Measurements from ENCODE around the gene POU3F3. TPM values are rescaled to one million over a fixed set of nuclear protein-coding genes. Genes with fewer than 3 reads are reported as not detected.
A peak's percentile ranks its signal among the peaks of the same experiment; 100 is the strongest.

POU3F3 gene
- total RNA-seq, 4 donors from 2014 or later = 0.20 to 25.6 (median 13.5) TPM; not detected in 1

DNA sequence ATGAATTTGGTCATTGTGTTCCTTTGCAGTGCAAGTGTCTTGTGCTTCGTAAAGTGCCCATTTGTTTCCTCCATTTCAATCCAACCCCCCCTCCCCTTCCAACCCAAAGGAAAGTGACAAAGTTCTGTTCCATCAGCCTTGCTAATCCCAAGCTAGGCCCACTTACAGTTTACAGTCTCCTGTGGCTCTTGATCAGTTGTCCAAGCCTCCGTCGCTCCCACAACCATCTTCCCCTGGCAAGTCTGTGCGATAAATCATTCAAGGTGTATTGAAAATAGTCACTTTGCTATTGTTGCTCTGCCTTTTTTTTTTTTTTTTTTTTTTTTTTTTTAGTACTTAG, 6.5 kb downstream of the POU3F3 start:
- Histone ChIP-seq H3K4me1 (peaks cover 0 to 50% (median 21%) of the 10 kb centered on the region in 3 donors), H3K27ac (no peak overlapping the region), H3K9me3 (no peaks in the 10 kb centered on the region), H3K4me3 (no peak overlapping the region), H3K27me3 (peaks cover 100% of the 10 kb centered on the region), H3K36me3 (no peaks in the 10 kb centered on the region)
- 30 to 38% methylated on average over 4 of the region's 4 CpGs for WGBS, 2 donors (ENCODE audit: low coverage in 1 of 2)
- TF ChIP-seq EP300 (IDR thresholded peaks at IDR 0.05) (no peak), POLR2A (IDR thresholded peaks at IDR 0.05) (no peak), POLR2AphosphoS5 (IDR thresholded peaks at IDR 0.05) (no peak)
- TF ChIP-seq, protein P1, sequence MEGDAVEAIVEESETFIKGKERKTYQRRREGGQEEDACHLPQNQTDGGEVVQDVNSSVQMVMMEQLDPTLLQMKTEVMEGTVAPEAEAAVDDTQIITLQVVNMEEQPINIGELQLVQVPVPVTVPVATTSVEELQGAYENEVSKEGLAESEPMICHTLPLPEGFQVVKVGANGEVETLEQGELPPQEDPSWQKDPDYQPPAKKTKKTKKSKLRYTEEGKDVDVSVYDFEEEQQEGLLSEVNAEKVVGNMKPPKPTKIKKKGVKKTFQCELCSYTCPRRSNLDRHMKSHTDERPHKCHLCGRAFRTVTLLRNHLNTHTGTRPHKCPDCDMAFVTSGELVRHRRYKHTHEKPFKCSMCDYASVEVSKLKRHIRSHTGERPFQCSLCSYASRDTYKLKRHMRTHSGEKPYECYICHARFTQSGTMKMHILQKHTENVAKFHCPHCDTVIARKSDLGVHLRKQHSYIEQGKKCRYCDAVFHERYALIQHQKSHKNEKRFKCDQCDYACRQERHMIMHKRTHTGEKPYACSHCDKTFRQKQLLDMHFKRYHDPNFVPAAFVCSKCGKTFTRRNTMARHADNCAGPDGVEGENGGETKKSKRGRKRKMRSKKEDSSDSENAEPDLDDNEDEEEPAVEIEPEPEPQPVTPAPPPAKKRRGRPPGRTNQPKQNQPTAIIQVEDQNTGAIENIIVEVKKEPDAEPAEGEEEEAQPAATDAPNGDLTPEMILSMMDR (IDR thresholded peaks at IDR 0.05) = no peak
- ATAC-seq = no peak

DNA sequence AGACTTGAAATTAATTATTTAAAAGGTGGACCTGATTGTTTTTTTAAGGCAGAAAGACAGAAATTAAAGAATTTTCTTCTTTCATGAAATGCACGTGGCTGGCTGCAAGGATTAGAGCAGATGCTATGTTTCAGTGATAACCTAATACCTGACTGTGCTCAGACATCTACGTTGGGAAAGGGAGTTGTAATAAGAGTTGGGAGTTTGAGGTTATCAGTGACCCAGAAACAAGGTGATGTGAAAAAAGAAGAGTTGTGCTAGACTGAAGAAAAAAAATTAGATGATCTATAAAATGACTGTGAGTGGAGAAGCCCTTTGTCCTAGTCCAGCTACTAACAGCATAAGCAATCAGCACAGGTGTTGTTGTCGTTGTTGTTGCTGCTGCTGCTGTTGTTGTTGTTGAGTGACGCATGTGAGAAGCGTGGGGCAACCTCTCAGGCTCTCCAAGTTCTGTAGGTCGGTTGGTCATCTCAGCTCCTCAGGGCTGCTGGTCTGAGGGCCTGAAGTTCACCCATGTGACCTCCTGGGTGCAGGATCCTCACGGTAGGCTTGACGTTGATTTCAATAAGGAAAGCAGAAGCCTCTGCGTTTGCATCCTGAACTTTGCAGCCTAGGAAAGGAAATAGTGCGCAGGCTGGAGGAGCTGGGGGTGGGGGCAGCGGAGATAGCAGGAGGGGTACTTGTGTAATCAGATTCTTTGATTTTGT, 7.6 kb downstream of the POU3F3 start:
- H3K36me3 ChIP-seq = no peaks in the 10 kb centered on the region

DNA sequence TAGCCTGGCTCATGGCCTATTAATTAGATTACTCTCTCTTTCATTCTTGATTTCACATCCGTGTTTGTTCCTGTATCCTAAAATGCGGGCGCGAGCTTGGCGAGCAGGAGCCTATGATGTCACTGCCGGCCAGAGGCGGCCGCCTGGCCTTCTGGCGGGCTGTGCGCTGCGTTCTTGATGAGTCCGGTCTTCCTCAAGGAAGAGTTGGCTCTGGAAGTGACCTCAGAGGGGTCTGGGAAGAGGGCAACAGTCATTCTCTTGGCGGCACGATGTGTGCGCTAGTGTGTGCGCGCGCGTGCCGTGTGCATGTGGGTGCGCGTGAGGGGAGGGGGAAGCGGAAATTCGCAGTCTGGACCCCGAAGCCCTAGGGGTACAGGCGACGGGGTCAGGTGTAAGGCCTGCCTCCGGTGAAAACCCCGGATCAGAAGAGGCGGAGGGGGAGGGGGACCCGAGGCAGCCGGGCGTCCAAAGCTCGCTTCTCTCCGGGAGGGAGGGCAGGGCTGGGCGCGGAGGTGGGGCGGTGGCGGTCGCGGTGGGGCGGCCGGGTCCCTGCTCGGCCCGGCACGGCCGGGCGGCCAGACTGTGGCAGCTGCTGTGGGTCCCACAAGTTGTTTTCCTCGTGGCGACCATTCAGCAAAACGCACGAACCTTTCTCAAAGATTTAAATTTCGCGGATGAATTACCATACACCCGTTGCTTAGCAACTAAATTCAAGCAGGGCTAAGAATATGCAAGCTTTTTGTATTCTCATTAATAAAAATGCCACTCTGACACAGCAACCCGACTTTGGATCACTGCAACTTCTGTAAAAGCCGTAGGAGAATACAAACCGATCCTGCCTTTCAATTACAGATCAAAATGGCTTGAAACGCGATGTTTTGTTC, 8.4 kb downstream of the POU3F3 start:
- TF ChIP-seq EP300 (IDR thresholded peaks at IDR 0.05) = no peak
- no peak for TF ChIP-seq POLR2A (IDR thresholded peaks at IDR 0.05)
- TF ChIP-seq, protein P1 (IDR thresholded peaks at IDR 0.05) = no peak
- no peak for TF ChIP-seq POLR2AphosphoS5 (IDR thresholded peaks at IDR 0.05)
- Histone ChIP-seq H3K4me1 (peaks cover 0 to 42% (median 13%) of the 10 kb centered on the region in 3 donors), H3K4me3 (peak overlapping the region in 1 of 2 donors; percentile 29), H3K9me3 (no peaks in the 10 kb centered on the region), H3K36me3 (no peaks in the 10 kb centered on the region), H3K27me3 (peaks cover 100% of the 10 kb centered on the region), H3K27ac (no peak overlapping the region)
- WGBS, 2 donors (ENCODE audit: low coverage in 1 of 2) = 4 to 6% methylated on average over 20 to 21 of the region's 60 CpGs
- ATAC-seq = no peak

More for the DNA sequence above, 7.6 kb downstream of the POU3F3 start:
- Histone ChIP-seq H3K9me3 (no peaks in the 10 kb centered on the region), H3K4me1 (peaks cover 0 to 45% (median 17%) of the 10 kb centered on the region in 3 donors), H3K27me3 (peaks cover 100% of the 10 kb centered on the region), H3K27ac (no peak overlapping the region), H3K4me3 (peak overlapping the region in 1 of 2 donors; percentile 29)
- no peak for TF ChIP-seq POLR2AphosphoS5 (IDR thresholded peaks at IDR 0.05)
- TF ChIP-seq EP300 (IDR thresholded peaks at IDR 0.05) = no peak
- 0 to 12% methylated on average over 3 to 9 of the region's 11 CpGs for WGBS, 2 donors (ENCODE audit: low coverage in 1 of 2)
- ATAC-seq = no peak

DNA sequence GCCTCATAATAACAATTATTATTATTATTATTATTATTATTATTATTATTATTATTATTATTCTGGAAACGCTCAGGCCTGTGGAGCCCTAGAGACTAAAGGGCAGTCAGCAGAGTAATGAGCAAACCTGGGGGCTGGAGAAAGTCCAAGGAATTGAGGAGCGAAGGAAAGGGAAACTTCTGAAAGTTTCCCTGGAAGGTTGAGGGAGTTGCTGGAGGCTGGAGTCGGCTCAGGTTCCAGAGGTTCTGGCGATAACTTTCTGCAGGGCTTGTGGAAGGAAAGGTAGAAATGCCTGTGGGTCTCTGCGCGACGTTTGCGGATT, 9.2 kb downstream of the POU3F3 start:
- Histone ChIP-seq H3K27ac (no peak overlapping the region), H3K27me3 (peaks cover 100% of the 10 kb centered on the region), H3K4me3 (no peak overlapping the region), H3K9me3 (no peaks in the 10 kb centered on the region), H3K36me3 (no peaks in the 10 kb centered on the region), H3K4me1 (peaks cover 0 to 38% (median 8%) of the 10 kb centered on the region in 3 donors)
- 6 to 25% methylated on average over 6 to 7 of the region's 8 CpGs for WGBS, 2 donors (ENCODE audit: low coverage in 1 of 2)
- no peak for TF ChIP-seq EP300 (IDR thresholded peaks at IDR 0.05)
- ATAC-seq = no peak

DNA sequence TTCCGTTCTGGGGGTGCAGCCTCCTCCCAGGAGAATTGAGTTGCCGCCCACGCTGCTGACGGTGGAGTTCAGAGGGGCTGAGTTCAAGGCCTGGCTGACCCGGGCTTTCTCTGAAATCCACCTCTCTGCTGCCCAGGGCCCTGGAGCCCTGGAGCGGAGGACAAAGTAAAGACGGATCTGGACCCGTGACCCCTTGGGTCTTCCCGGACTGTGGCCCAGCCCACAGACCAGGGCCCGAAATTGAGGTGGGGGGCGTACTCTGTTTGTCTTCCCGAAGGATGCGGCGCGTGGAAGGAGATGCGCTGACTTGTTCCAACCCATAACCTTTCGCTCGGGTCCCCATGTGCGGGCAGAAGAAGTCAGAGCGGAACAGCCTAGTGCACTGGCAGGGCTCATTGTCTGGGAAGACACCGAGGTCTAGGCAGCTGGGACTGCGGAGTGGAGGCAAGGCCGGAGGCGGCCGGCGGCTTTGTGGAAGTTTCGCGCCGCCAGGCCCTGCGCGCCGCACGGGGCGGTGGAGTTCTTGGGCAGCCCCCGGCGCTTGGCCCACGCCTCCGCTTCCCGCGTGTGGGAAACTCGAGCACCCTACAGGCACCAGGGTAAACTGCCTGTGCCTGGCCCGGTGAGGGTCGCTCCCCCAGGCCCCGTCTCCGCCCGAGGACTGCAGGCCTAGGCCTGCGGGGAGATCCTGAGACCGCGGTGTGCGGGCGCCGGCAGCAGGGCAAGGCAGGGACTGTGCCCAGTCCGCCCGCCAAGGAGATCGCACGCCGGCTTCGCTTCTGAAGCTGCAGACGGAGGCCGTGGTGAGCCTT, 9.8 kb downstream of the POU3F3 start:
- WGBS, 2 donors (ENCODE audit: low coverage in 1 of 2) = 0% methylated on average over 1 to 6 of the region's 60 CpGs
- no peak for ATAC-seq
- Histone ChIP-seq H3K4me3 (no peak overlapping the region), H3K9me3 (no peaks in the 10 kb centered on the region), H3K27ac (no peak overlapping the region), H3K36me3 (no peaks in the 10 kb centered on the region), H3K27me3 (peaks cover 100% of the 10 kb centered on the region), H3K4me1 (peaks cover 0 to 38% (median 8%) of the 10 kb centered on the region in 3 donors)
- TF ChIP-seq, protein P1 (IDR thresholded peaks at IDR 0.05) = no peak
- no peak for TF ChIP-seq EP300 (IDR thresholded peaks at IDR 0.05)
- no peak for TF ChIP-seq POLR2AphosphoS5 (IDR thresholded peaks at IDR 0.05)
- TF ChIP-seq POLR2A (IDR thresholded peaks at IDR 0.05) = no peak
